IMR-90 (cell line): ENCODE data around the gene ERN1.

ENCODE experiments used
- CEBPB ChIP-seq: IDR thresholded peaks from 2 replicates; pipeline ENCODE4 v1.6.1; 2012; ENCODE audit warnings: low read depth, low read length, improper control_type of control experiment
- CTCF ChIP-seq: conservative IDR thresholded peaks from 2 replicates; pipeline ENCODE4 v1.5.1; 2012; ENCODE audit warnings: mild to moderate bottlenecking, low read depth, low read length, improper control_type of control experiment
- MAFK ChIP-seq: IDR thresholded peaks from 2 replicates; pipeline ENCODE4 v1.6.1; 2012; ENCODE audit warnings: low read depth, low read length, improper control_type of control experiment
- MXI1 ChIP-seq: IDR thresholded peaks from 2 replicates; pipeline ENCODE4 v1.6.1; 2012; ENCODE audit warnings: low read depth, mild to moderate bottlenecking, low read length, moderate library complexity, borderline replicate concordance
- NFE2L2 ChIP-seq: fragments of 150-350 bp; IDR thresholded peaks from 2 replicates; pipeline ENCODE4 v1.6.1; 2016; ENCODE audit warnings: low read depth, mild to moderate bottlenecking, low read length
- POLR2A ChIP-seq: IDR thresholded peaks from 2 replicates; pipeline ENCODE4 v1.6.1; 2012; ENCODE audit warnings: mild to moderate bottlenecking, low read depth, low read length
- RAD21 ChIP-seq: IDR thresholded peaks from 2 replicates; pipeline ENCODE4 v1.6.1; 2012; ENCODE audit warnings: low read length, improper control_type of control experiment
- SMC3 ChIP-seq: fragments of 150-350 bp; IDR thresholded peaks from 2 replicates; pipeline ENCODE4 v1.6.1; 2016; ENCODE audit warnings: low read depth, mild to moderate bottlenecking, antibody characterized with exemption, low read length, moderate library complexity

- TF ChIP-seq MXI1 (no peak), CTCF (no peak), POLR2A (no peak), RAD21 (no peak), NFE2L2 (no peak), CEBPB (no peak), SMC3 (no peak), MAFK (no peak)
Observed at GRCh38 chr17:64037180-64037579, 92.8 kb downstream of the ERN1 start.
